Mesodermal cell (in vitro differentiated cells): ENCODE measurements around the gene NOB1. TPM values are rescaled to one million over a fixed set of nuclear protein-coding genes. Genes with fewer than 3 reads are reported as not detected.
"Not testable (repeated sequence)": the region's sequence is repeated elsewhere in the genome, so short reads cannot be mapped to it uniquely, and the experiment has no call there.

Source experiments
- H3K27ac ChIP-seq: 2 replicates; pipeline ENCODE4 v1.7.0; 2013; ENCODE audit warnings: mild to moderate bottlenecking, low read depth, low read length, moderate library complexity; ENCODE audit not compliant: severe bottlenecking
- H3K36me3 ChIP-seq: 2 replicates; pipeline ENCODE4 v1.7.1; 2013; ENCODE audit warnings: mild to moderate bottlenecking, low read length, moderate library complexity; ENCODE audit not compliant: control insufficient read depth, insufficient read depth
- H3K4me1 ChIP-seq: one replicate; pipeline ENCODE4 v1.7.1; 2013; ENCODE audit warnings: mild to moderate bottlenecking, low read length; ENCODE audit not compliant: insufficient read depth, control insufficient read depth, poor library complexity, severe bottlenecking
- H3K4me3 ChIP-seq: 2 replicates; pipeline ENCODE4 v1.7.0; 2013; ENCODE audit warnings: low read length, control low read depth, mild to moderate bottlenecking; ENCODE audit not compliant: insufficient read depth, poor library complexity, severe bottlenecking; ENCODE audit errors: extremely low read depth
- H3K9me3 ChIP-seq: 2 replicates; pipeline ENCODE4 v1.7.1; 2013; ENCODE audit warnings: mild to moderate bottlenecking, low read length, moderate library complexity; ENCODE audit not compliant: control insufficient read depth
- WGBS, 2 experiments: methylation state at CpG; one replicate each; pipeline ENCODE4 v1.1.5; 2013; ENCODE audit warnings: missing lambda C conversion rate in 2 of 2; ENCODE audit not compliant: insufficient coverage in 2 of 2; 5-methylcytosine and 5-hydroxymethylcytosine counted together
- polyA plus RNA-seq, 2 experiments: library from polyadenylated mRNA; stranded (reverse); fragments of 50-300 nt; gene quantifications; one replicate each; pipeline ENCODE4 v1.2.3, GENCODE V29; 2013

Gene NOB1
- polyA plus RNA-seq (2013, experiment 1 of 2) = 53.5 TPM
- polyA plus RNA-seq (2013, experiment 2 of 2) = 50.8 TPM

DNA sequence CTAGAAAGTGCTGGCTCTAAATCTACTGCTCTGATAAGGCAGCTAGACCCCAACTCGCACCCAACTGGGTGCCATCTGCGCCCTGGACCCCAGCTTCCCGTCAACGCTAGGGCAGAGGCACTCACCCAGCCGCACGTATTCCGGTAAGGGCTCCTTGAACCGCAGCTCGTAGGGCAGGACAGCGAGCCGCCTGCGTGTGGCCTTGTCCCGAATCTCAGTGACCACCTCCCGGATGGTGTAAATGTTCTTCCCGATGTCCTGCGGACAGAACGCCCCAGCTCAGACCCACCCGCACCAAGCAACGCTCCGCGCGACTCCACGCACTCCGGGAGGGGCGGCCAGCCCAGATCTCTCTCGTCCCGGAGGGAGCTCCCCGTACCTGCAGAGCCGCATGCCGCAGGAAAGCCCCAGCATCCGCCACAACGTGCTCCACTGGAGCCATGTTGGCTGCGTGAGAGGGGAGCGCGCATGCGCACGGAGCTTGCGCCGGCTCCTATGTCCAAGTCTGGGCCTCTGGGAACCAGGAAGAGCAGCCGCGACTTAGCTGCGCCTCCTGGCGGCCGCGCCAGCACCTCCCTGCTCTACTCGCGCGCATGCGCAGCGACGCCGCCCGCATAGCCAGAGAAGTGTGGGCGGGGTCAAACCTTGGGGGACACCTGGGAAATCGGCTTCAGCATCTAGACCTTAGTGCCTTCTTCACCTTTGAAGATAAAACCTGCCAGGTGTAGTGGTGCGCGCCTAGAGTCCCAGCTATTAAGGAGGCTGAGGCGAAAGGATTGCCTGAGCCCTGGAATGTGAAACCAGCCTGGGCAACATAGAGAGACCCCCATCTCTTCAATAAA lies at the start of gene NOB1:
TSS of gene NOB1 (minus strand) at position 458 of the 842 bp plus-strand sequence. CDS start at position 442, 16 bp downstream.
- H3K27ac ChIP-seq = peak within 1 kb of the TSS; percentile 53
- peak within 1 kb of the TSS; percentile 98 for H3K4me3 ChIP-seq
- H3K4me1 ChIP-seq = no peaks in the 10 kb centered on the region
- WGBS, 2 experiments = 0 to 1% methylated on average over 50 to 57 of the region's 58 CpGs
- peaks cover 34% of the 10 kb centered on the region for H3K36me3 ChIP-seq
- no peaks in the 10 kb centered on the region for H3K9me3 ChIP-seq

DNA sequence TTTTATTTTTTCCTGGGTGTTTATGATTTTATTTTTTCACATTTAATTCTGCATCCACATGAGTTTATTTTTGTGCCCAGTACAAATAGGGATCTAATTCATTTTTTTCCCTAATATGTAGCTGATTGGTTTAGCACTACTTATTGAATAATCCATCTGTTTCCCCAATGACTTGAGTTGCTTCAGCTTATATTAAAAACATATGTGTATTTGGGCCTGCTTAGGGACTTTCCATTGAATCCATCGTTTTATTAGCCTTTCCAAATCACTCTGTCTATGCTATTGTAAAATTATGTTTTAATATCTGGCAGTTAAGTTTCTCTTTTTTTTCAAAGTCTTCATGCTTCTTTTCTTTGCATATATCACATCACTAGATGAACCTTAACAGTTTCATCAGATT lies 49.6 kb upstream of the NOB1 start:
- no peak overlapping the region for H3K4me3 ChIP-seq
- no CpG with 5 or more reads among the region's 1 CpG for WGBS, 2 experiments
- peaks cover 16% of the 10 kb centered on the region for H3K36me3 ChIP-seq
- no peaks in the 10 kb centered on the region for H3K4me1 ChIP-seq
- no peak overlapping the region for H3K27ac ChIP-seq
- H3K9me3 ChIP-seq = no peaks in the 10 kb centered on the region

- H3K36me3 ChIP-seq = peaks cover 19% of the 10 kb centered on the region
- H3K4me3 ChIP-seq = no peak overlapping the region
- WGBS, 2 experiments = 91 to 97% methylated on average over 8 to 10 of the region's 11 CpGs
- H3K27ac ChIP-seq = no peak overlapping the region
- H3K9me3 ChIP-seq = no peaks in the 10 kb centered on the region
- no peaks in the 10 kb centered on the region for H3K4me1 ChIP-seq
Measured at GRCh38 chr16:69799611-69800031, 44.9 kb upstream of the NOB1 start.

- H3K4me1 ChIP-seq = no peaks in the 10 kb centered on the region
- WGBS, 2 experiments = 64 to 78% methylated on average over 3 to 7 of the region's 8 CpGs
- no peak overlapping the region for H3K27ac ChIP-seq
- H3K9me3 ChIP-seq = no peaks in the 10 kb centered on the region
- H3K4me3 ChIP-seq = no peak overlapping the region
- H3K36me3 ChIP-seq = peaks cover 19% of the 10 kb centered on the region
Measured at GRCh38 chr16:69798466-69798865, 43.7 kb upstream of the NOB1 start.

GRCh38 chr16:69796285-69797118 lies 41.8 kb upstream of the NOB1 start:
- Histone ChIP-seq H3K4me3 (no peak overlapping the region), H3K27ac (no peak overlapping the region), H3K9me3 (no peaks in the 10 kb centered on the region), H3K4me1 (no peaks in the 10 kb centered on the region), H3K36me3 (peaks cover 15% of the 10 kb centered on the region)
- 50 to 56% methylated on average over 17 to 19 of the region's 19 CpGs for WGBS, 2 experiments

- WGBS, 2 experiments = 93 to 100% methylated on average over 1 to 2 of the region's 2 CpGs
- Histone ChIP-seq H3K4me3 (no peak overlapping the region), H3K27ac (no peak overlapping the region), H3K9me3 (no peaks in the 10 kb centered on the region), H3K36me3 (peaks cover 21% of the 10 kb centered on the region), H3K4me1 (no peaks in the 10 kb centered on the region)
Measured at GRCh38 chr16:69794486-69794885, 39.8 kb upstream of the NOB1 start.

DNA sequence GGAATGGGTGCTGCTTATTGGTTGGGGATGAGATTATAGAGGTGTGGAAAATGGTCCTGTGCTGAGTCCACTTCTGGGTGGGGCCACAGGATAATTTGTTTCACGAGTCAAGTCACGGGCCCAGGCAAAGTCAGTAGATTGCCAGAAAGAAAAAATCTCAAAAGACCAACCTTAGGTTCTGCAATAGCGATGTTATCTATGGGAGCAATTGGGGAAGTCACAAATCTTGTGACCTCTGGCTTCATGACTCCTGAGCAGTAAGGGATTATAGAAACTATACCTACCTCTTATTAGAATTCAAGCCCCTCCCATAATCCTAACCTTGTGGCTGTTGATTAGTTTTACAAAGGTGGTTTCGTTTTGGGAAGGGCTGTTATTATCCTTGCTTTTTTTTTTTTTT lies 38.8 kb upstream of the NOB1 start:
- no peaks in the 10 kb centered on the region for H3K4me1 ChIP-seq
- no peaks in the 10 kb centered on the region for H3K9me3 ChIP-seq
- H3K27ac ChIP-seq = no peak overlapping the region
- WGBS, 2 experiments = 94% methylated on average over 2 to 3 of the region's 4 CpGs
- H3K4me3 ChIP-seq = no peak overlapping the region
- H3K36me3 ChIP-seq = peaks cover 18% of the 10 kb centered on the region

GRCh38 chr16:69791391-69791847 lies 36.7 kb upstream of the NOB1 start:
- H3K9me3 ChIP-seq, H3K4me1 ChIP-seq, H3K4me3 ChIP-seq, H3K27ac ChIP-seq: not testable (repeated sequence)
- peaks cover 29% of the 10 kb centered on the region for H3K36me3 ChIP-seq
- WGBS, 2 experiments = 94 to 100% methylated on average over 4 of the region's 6 CpGs

- Histone ChIP-seq H3K36me3 (peaks cover 37% of the 10 kb centered on the region), H3K9me3 (no peaks in the 10 kb centered on the region), H3K4me1 (no peaks in the 10 kb centered on the region), H3K27ac (no peak overlapping the region), H3K4me3 (no peak overlapping the region)
- 98% methylated on average over 4 of the region's 4 CpGs for WGBS, 2 experiments
Measured at GRCh38 chr16:69787883-69788282, 33.2 kb upstream of the NOB1 start.

DNA sequence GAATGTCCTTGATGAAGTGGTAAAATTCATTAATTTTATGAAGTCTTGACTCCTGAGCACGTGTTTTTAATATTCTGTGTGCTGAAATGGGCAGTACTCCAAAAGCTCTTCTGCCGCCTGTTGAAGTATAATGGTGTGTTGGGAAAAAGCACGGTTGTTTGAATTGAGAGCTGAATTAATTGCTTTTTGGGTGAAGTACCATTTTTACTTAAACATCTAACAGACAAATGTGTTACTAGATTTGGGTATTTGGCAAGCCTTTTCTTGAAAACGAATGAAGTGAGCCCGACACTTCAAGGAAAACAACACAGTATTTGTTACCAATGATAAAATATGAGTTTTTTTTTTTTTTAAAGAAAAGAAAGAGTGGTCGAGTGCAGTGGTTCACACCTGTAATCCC lies 29.9 kb upstream of the NOB1 start:
- Histone ChIP-seq H3K36me3 (peaks cover 26% of the 10 kb centered on the region), H3K27ac (no peak overlapping the region), H3K9me3 (no peaks in the 10 kb centered on the region), H3K4me1 (no peaks in the 10 kb centered on the region), H3K4me3 (no peak overlapping the region)
- WGBS, 2 experiments = 100% methylated on average over 1 of the region's 6 CpGs
